C4-2B (cell line): ENCODE results near the gene C2orf80.

Experiments
- H3K27ac ChIP-seq: fragments of 450-650 bp; 2 replicates; pipeline ENCODE4 v1.5.1; 2017
- ZFX ChIP-seq: fragments of 450-650 bp; IDR thresholded peaks from 2 replicates; pipeline ENCODE4 v1.6.1; 2017
- TF ChIP-seq, protein P1 (sequence below): fragments of 450-650 bp; conservative IDR thresholded peaks from 2 replicates; pipeline ENCODE4 v1.5.1; 2017; ENCODE audit warnings: mild to moderate bottlenecking

Gene C2orf80

DNA sequence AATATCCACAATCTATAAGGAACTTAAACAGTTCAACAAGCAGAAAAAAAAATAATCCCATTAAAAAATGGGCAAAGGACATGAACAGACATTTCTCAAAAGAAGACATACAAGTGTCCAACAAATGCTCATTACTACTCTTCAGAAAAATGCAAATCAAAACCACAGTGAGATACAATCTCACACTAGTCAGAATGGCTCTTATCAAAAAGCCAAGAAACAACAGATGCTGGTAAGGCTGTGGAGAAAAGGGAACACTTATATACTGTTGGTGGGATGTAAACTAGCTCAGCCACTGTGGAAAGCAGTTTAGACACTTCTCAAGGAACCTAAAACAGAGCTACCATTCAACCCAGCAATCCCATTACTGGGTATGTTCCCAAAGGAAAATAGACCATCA lies 36.7 kb downstream of the C2orf80 start:
- TF ChIP-seq, protein P1, sequence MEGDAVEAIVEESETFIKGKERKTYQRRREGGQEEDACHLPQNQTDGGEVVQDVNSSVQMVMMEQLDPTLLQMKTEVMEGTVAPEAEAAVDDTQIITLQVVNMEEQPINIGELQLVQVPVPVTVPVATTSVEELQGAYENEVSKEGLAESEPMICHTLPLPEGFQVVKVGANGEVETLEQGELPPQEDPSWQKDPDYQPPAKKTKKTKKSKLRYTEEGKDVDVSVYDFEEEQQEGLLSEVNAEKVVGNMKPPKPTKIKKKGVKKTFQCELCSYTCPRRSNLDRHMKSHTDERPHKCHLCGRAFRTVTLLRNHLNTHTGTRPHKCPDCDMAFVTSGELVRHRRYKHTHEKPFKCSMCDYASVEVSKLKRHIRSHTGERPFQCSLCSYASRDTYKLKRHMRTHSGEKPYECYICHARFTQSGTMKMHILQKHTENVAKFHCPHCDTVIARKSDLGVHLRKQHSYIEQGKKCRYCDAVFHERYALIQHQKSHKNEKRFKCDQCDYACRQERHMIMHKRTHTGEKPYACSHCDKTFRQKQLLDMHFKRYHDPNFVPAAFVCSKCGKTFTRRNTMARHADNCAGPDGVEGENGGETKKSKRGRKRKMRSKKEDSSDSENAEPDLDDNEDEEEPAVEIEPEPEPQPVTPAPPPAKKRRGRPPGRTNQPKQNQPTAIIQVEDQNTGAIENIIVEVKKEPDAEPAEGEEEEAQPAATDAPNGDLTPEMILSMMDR, result no peak
- no peak for TF ChIP-seq ZFX
- no peak overlapping the region for H3K27ac ChIP-seq

DNA sequence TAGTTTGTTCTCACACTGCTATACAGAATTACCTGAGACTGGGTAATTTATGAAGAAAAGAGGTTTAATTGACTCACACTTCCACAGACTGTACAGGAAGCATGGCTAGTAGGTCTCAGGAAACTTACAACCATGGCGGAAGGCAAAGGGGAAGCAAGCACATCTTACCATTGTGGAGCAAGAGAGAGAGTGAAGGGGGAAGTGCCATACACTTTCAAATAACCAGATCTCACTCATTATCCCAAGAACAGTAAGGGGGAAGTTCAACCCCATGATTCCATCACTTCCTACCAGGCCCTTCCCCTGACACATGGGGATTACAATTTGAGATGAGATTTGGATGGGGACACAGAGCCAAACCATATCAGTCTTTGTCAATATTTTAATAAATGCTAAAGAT lies 38.9 kb downstream of the C2orf80 start:
- TF ChIP-seq, protein P1, result no peak
- no peak for TF ChIP-seq ZFX
- H3K27ac ChIP-seq, result no peak overlapping the region

GRCh38 chr2:208150094-208150493 lies 39.7 kb downstream of the C2orf80 start:
- TF ChIP-seq ZFX, result no peak
- TF ChIP-seq, protein P1, result no peak
- H3K27ac ChIP-seq, result no peak overlapping the region

DNA sequence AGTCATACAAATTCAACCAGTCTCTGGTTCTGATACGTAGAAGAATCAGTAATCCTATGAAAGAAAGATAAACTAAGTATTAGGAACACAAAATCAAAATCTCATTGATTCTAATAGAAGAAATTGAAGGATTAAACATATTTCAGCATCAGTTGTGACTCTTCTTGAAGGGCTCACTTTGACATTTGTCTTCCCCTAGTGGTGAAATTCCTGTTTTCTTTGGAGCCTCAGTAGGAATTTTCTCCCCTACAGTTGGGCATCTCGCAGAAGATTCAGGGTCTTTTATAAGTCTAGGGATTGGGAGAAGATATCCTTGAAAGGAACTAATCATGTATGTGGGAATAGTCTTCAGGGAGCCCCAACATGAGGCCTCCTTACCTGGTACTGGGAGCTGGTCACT lies 41.0 kb downstream of the C2orf80 start:
- TF ChIP-seq, protein P1, result peak; percentile 32
- no peak for TF ChIP-seq ZFX
- H3K27ac ChIP-seq, result no peak overlapping the region

- H3K27ac ChIP-seq, result no peak overlapping the region
- TF ChIP-seq, protein P1, result no peak
- TF ChIP-seq ZFX, result no peak
Measured at GRCh38 chr2:208147759-208148158, 42.1 kb downstream of the C2orf80 start.

GRCh38 chr2:208147008-208147407 lies 42.8 kb downstream of the C2orf80 start:
- H3K27ac ChIP-seq, result no peak overlapping the region

DNA sequence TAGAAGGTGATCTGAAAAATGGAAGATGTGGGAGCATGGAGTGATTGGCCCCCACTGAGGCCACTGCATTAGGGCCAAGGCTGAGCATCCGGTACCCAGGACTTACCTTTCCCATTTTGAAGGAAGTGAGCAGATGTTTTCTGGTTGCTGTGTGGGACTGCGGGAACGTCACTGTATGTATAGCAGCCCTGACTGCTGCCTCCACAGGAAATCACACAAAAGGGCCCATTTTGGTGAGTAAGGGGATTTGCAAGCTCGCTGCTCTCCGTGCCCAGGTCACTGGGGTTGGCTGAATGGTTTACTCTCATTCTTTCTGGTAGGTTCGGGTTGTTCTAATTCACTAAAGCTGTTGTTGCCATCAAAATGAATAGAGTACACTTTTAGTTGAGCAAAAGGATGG lies 43.8 kb downstream of the C2orf80 start, which contains the start of gene CRYGB:
CRYGB (minus strand) TSS at position 153 of the 400 bp plus-strand sequence; CDS start at position 115, 38 bp downstream.
- H3K27ac ChIP-seq, result no peak within 1 kb of the TSS
- no peak for TF ChIP-seq ZFX
- TF ChIP-seq, protein P1, result no peak

More at GRCh38 chr2:208147008-208147407, 42.8 kb downstream of the C2orf80 start:
- TF ChIP-seq, protein P1, result no peak
- no peak for TF ChIP-seq ZFX
